Measurements from ENCODE around the gene XRN2.

DNA sequence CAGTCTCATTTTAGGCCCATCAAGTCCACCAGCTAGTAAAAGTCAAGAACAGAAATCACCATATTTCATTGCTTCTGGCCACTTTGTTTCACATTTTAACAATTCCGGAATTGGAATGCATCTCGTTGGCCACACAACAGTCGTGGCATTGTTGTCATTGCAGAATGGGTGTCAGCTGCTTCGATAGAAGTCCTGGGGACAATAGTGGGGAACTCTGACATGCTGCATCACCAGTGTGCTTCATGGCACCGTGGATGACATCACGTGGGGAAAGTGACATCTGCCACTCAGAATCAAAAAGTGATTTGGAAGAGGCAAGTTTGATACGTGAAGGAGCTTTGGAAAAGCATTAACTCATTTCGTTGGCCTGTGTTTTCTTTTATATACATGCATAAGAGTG, 43.8 kb upstream of the XRN2 start:
- TF ChIP-seq SMC3 (conservative IDR thresholded peaks at IDR 0.05; ENCODE audit: poor library complexity), result no peak
- TF ChIP-seq, protein P1, sequence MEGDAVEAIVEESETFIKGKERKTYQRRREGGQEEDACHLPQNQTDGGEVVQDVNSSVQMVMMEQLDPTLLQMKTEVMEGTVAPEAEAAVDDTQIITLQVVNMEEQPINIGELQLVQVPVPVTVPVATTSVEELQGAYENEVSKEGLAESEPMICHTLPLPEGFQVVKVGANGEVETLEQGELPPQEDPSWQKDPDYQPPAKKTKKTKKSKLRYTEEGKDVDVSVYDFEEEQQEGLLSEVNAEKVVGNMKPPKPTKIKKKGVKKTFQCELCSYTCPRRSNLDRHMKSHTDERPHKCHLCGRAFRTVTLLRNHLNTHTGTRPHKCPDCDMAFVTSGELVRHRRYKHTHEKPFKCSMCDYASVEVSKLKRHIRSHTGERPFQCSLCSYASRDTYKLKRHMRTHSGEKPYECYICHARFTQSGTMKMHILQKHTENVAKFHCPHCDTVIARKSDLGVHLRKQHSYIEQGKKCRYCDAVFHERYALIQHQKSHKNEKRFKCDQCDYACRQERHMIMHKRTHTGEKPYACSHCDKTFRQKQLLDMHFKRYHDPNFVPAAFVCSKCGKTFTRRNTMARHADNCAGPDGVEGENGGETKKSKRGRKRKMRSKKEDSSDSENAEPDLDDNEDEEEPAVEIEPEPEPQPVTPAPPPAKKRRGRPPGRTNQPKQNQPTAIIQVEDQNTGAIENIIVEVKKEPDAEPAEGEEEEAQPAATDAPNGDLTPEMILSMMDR (IDR thresholded peaks at IDR 0.05; ENCODE audit: poor library complexity, severe bottlenecking), result no peak
- TF ChIP-seq EP300 (conservative IDR thresholded peaks at IDR 0.05; ENCODE audit: poor library complexity, severe bottlenecking), result no peak
- TF ChIP-seq EZH2 (IDR thresholded peaks at IDR 0.05; ENCODE audit: borderline replicate concordance, insufficient read depth, low read length, poor library complexity, severe bottlenecking), result no peak
- TF ChIP-seq POLR2AphosphoS5 (IDR thresholded peaks at IDR 0.05), result no peak

Data from neural cell (in vitro differentiated cells).